C4-2B (cell line): ENCODE measurements around the gene SBNO2.

Experiments
- H3K27ac ChIP-seq: fragments of 450-650 bp; 2 replicates; pipeline ENCODE4 v1.5.1; 2017
- ZFX ChIP-seq: fragments of 450-650 bp; IDR thresholded peaks from 2 replicates; pipeline ENCODE4 v1.6.1; 2017
- TF ChIP-seq, protein P1 (sequence below): fragments of 450-650 bp; conservative IDR thresholded peaks from 2 replicates; pipeline ENCODE4 v1.5.1; 2017; ENCODE audit warnings: mild to moderate bottlenecking

The SBNO2 gene

DNA sequence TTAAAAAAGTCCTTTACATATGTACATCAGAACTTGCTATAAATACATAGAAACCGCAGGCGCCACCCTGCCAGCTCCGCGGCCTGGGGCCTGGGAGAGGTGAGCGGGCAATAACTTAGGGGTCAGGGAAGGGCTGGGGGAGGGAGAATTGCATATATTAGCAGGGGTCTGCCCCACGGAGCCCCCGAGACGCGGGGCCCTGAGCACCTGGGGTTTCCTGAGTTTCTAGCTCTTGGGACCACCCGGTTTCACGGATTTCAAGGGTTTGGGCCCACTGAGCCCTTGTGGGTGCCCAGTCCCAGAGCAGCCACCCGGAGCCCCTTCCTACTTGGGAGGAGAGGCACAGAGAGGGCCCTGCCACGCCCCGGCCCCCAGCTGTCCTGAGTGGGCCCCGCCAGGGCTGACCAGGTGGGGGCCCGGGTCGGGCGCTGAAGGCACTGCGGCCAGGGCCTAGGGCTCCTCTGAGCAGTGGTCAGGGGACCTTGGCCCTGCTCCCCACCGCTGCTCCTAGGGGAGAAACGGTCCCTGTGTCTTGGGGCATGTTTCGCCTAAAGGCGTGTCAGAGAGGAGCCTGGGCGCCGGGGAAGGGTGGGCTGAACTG is 66.3 kb downstream of the SBNO2 start:
- peak overlapping the region; percentile 90 for H3K27ac ChIP-seq
- TF ChIP-seq ZFX, result no peak
- TF ChIP-seq, protein P1, sequence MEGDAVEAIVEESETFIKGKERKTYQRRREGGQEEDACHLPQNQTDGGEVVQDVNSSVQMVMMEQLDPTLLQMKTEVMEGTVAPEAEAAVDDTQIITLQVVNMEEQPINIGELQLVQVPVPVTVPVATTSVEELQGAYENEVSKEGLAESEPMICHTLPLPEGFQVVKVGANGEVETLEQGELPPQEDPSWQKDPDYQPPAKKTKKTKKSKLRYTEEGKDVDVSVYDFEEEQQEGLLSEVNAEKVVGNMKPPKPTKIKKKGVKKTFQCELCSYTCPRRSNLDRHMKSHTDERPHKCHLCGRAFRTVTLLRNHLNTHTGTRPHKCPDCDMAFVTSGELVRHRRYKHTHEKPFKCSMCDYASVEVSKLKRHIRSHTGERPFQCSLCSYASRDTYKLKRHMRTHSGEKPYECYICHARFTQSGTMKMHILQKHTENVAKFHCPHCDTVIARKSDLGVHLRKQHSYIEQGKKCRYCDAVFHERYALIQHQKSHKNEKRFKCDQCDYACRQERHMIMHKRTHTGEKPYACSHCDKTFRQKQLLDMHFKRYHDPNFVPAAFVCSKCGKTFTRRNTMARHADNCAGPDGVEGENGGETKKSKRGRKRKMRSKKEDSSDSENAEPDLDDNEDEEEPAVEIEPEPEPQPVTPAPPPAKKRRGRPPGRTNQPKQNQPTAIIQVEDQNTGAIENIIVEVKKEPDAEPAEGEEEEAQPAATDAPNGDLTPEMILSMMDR, result no peak

DNA sequence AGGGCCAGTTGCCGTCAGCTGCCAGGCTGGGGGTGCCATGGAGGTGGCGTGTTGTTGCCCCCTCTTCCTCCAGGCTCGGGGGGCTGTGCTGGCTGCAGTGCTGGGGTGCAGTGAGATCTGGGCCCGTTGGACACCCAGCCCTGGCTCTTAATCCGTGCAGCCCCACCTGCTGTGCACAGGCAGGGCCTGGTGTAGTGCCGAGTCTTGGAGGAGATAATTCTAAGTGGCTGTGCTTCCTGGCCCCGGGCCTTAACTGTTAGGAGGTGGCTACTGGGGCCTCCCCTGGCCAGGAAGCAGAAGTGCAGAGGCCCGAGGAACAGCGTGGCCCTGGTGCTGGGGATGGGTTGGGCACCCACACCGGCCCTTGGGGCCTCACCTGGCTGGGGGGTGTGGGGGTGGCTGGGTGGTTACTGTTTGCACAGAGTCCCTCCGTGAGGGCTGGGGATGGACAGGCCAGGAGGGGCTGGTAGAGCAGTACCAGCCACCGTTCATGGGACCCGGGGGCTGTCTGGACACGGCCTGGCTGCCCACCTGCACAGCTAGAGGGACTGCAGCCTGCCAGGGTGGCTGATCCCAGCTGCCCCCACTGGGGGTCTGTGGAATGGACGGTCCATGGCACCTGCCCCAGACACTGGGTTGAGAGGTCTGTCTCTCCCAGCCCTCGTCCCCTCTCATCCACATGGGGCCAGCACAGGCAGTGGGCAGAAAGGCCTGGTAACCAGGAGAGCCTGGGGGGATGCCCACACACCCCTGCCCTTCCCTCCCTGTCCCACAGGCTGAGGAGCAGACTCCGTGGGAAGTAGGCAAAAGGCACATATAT is 67.0 kb downstream of the SBNO2 start:
- H3K27ac ChIP-seq, result peak overlapping the region; percentile 90

DNA sequence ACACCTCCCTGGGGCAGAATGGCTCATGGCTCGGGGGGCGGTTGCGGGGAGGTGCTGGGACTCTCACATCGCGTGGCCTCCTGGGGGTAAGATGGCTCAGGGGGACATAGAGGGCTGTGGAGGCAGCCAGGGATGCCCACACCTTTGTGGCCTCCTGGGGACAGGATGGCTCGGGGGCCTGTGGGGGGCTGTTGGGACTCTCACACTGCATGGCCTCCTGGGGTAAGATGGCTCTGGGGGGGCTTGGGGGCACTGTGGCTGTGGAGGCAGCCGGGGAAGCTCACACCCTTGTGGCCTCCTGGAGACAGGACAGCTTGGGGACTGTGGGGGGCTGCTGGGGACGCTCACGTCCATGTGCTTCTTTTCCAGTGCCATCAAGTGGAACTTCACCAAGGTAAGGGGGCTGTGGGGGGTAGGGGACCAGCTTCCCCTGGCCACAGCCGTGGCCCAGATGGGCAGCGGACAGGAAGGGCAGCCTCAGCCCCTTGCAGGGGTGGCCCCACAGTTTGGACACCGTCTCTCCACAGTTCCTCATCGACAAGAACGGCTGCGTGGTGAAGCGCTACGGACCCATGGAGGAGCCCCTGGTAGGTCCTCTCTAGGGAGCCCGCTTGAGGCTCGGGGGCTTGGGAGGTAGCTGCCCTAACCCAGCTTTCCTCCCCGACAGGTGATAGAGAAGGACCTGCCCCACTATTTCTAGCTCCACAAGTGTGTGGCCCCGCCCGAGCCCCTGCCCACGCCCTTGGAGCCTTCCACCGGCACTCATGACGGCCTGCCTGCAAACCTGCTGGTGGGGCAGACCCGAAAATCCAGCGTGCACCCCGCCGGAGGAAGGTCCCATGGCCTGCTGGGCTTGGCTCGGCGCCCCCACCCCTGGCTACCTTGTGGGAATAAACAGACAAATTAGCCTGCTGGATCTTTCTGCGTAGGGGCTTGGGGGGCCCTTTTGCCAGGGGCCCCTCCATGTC is 67.9 kb downstream of the SBNO2 start:
- H3K27ac ChIP-seq, result peak overlapping the region; percentile 90

More for the DNA sequence above, 67.0 kb downstream of the SBNO2 start:
- TF ChIP-seq, protein P1, result no peak; the same call in 1 of the 2 replicates
- no peak for TF ChIP-seq ZFX

DNA sequence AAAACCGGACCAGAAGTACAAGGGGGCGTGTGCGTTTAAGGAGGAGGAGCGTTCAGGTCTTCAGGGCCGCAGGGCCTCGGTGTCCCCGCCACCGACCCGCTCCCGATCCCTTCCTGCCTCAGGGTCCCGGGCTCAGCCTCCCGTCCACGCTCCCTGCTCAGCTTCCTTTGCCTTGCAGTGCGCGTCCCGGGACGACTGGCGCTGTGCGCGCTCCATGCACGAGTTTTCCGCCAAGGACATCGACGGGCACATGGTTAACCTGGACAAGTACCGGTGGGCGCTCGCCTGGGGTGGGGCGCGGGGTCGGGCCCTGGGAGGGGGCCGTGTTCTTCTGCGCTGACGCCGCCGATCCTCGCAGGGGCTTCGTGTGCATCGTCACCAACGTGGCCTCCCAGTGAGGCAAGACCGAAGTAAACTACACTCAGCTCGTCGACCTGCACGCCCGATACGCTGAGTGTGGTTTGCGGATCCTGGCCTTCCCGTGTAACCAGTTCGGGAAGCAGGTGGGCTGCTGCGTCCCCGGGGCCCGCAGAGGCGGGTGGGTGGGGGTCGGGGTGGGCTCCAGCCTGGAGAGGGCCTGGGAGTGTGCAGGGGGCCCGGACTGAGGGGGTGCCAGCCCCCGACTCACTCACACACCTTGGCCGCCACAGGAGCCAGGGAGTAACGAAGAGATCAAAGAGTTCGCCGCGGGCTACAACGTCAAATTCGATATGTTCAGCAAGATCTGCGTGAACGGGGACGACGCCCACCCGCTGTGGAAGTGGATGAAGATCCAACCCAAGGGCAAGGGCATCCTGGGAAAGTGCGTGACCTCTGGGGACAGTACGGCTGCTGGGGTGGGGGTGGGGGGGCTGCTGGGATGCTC is 68.8 kb downstream of the SBNO2 start:
- H3K27ac ChIP-seq, result peak overlapping the region; percentile 90

More for the DNA sequence above, 67.9 kb downstream of the SBNO2 start:
- TF ChIP-seq ZFX, result no peak
- TF ChIP-seq, protein P1, result no peak

DNA sequence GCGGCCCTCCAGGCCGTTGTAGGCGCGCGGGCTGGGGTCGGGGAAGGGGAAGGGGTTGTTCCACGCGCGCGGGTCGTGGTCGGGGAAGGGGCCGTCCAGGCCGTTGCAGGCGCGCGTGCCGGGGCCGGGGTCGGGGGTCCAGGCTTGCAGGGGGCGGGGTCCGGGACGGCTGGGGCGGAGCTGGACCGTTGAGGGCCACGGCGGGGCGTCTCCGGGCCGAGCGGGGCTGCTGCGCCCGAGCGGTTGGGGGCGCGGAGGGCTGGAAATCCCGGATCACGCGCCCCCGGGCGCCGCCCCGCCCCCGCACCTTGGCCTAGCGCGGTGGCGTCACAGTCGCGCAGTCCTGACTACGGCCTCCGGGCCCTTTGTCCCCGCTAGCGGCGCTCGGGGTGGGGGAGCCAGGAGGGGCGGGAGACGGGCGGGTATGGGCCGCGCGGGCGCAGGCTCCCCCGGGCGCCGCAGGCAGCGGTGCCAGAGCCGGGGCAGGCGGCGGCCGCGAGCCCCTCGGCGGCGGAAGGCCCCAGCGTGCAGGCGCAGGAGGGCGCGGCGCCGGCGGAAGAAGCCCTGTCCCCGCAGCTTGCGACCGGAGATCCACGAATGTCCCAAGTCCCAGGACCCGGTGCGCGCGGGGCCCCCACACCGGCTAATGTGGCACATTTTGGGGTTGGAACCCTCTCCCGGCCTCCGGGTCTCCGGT is 69.6 kb downstream of the SBNO2 start:
- peak overlapping the region; percentile 90 for H3K27ac ChIP-seq
- TF ChIP-seq ZFX, result peak; percentile 71
- TF ChIP-seq, protein P1, result no peak

More for the DNA sequence above, 68.8 kb downstream of the SBNO2 start:
- no peak for TF ChIP-seq ZFX
- TF ChIP-seq, protein P1, result no peak

DNA sequence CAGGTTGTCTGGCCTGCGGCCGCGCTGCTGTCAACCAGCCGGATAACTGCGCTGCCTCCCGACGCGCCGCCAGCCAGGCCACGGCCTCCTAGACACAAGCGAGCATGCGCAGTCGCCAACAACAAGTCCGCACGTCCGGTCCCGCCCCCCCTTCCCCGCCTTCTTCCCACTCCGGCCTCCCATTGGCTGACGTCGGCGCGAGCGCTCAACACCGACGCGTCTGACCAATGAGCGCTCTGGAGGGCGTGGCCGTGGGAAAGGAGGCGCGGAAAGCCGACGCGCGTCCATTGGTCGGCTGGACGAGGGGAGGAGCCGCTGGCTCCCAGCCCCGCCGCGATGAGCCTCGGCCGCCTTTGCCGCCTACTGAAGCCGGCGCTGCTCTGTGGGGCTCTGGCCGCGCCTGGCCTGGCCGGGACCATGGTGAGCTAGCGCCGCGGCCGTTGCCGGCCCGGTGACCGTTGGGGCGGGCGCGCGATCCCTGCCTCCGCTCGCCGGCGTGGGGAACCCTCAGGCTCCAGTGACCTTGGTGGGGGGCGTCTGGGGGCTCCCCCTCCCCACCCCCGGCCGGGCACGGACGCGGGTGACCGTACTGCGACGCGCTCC is 70.3 kb downstream of the SBNO2 start, which contains the start of gene GPX4:
GPX4 (plus strand) TSS at position 287 of the 603 bp plus-strand sequence; CDS start at position 337, 50 bp downstream.
- peak; percentile 67; the same call in 1 of the 2 replicates for TF ChIP-seq ZFX
- TF ChIP-seq, protein P1, result no peak
- peak within 1 kb of the TSS; percentile 90 for H3K27ac ChIP-seq
